IgD-negative memory B cell (primary cell): ENCODE measurements around the gene HYLS1. TPM values are rescaled to one million over a fixed set of nuclear protein-coding genes. Genes with fewer than 3 reads are reported as not detected.

ENCODE experiments used
- H3K27ac Mint-ChIP-seq, 3 donors: one replicate each; pipeline ENCODE4 v1.8.0; 2020 to 2022; ENCODE audit warnings: mild to moderate bottlenecking in 3 of 3, mixed read lengths in 3 of 3, moderate library complexity in 1 of 3
- H3K27me3 Mint-ChIP-seq: one replicate; pipeline ENCODE4 v1.8.0; 2021; ENCODE audit warnings: mixed read lengths
- H3K36me3 Mint-ChIP-seq: one replicate; pipeline ENCODE4 v1.8.0; 2020; ENCODE audit warnings: mild to moderate bottlenecking, mixed read lengths
- H3K4me1 Mint-ChIP-seq, 3 donors: one replicate each; pipeline ENCODE4 v1.8.0; 2020 to 2022; ENCODE audit warnings: mixed read lengths in 3 of 3, mild to moderate bottlenecking in 1 of 3
- H3K4me3 Mint-ChIP-seq, 4 donors: one replicate each; pipeline ENCODE4 v1.8.0; 2020 to 2022; ENCODE audit warnings: mild to moderate bottlenecking in 4 of 4, mixed read lengths in 4 of 4, moderate library complexity in 3 of 4
- H3K9me3 Mint-ChIP-seq, 3 donors: one replicate each; pipeline ENCODE4 v1.8.0; 2020 to 2021; ENCODE audit warnings: mixed read lengths in 3 of 3, mild to moderate bottlenecking in 1 of 3
- polyA plus RNA-seq: library from polyadenylated mRNA; unstranded; fragments of 300-500 nt; fragmentation: Illumina TruSeq; gene quantifications from one replicate; pipeline ENCODE4 v1.2.3, GENCODE V29; 2021

Gene HYLS1
- polyA plus RNA-seq, 1 donor from 2014 or later: 12.5 TPM

DNA sequence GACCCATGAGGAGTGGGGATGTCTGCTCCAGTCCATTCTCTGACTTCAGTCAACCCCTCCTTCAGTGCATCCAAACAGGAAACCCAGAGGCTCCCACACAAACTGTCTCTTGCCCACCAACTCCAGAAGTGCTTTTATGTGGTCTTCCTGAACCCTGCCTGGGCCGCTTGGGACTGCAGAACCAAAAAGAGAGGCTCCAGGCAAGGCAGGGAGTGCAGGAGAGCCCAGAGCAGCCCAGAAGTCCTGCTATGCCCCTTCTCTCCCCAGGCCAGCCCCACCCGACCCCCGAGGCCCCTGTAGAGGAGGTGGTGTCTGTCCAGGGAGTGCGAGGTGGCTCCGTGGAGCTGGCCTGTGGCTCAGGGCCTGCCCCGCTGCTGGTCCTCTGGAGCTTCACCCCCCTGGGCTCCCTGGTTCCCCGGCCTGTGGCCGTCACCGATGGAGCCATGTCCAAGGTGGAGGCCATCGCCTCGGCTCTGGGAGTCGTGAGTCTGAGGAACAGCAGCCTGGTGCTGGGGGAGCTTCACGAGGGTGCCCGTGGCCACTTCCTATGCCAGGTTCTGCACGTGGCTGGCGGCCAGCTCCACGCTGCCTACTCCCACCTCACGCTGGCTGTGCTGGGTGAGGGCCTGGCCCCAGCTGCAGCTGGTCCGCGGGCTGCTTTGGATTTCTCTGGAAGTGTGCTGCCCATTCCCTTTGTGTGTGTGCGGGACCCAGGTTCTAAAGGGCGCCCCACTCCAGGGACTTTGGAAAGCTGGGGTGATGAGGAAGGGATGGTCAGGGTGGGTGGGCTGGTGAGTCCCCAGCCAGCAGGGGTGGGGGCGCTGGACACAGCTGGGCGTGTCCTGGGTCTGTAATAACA lies 60.2 kb downstream of the HYLS1 start:
- H3K27ac Mint-ChIP-seq: no peak overlapping the region
- no peaks in the 10 kb centered on the region for H3K36me3 Mint-ChIP-seq
- peaks cover 7% of the 10 kb centered on the region for H3K27me3 Mint-ChIP-seq
- H3K4me3 Mint-ChIP-seq: no peak overlapping the region
- no peaks in the 10 kb centered on the region for H3K9me3 Mint-ChIP-seq
- H3K4me1 Mint-ChIP-seq: peaks cover 0 to 2% (median under 1%) of the 10 kb centered on the region in 3 donors

- Mint-ChIP-seq H3K36me3 (no peaks in the 10 kb centered on the region), H3K9me3 (no peaks in the 10 kb centered on the region), H3K4me1 (peaks cover 0 to 2% (median 0%) of the 10 kb centered on the region in 3 donors), H3K27ac (no peak overlapping the region), H3K4me3 (no peak overlapping the region), H3K27me3 (peaks cover 7% of the 10 kb centered on the region)
Measured at GRCh38 chr11:125948278-125949051, 61.0 kb downstream of the HYLS1 start.

GRCh38 chr11:125949271-125950177 lies 62.1 kb downstream of the HYLS1 start:
- peak overlapping the region in 1 of 4 donors; percentile 28 for H3K4me3 Mint-ChIP-seq
- H3K27me3 Mint-ChIP-seq: peaks cover 4% of the 10 kb centered on the region
- H3K4me1 Mint-ChIP-seq: peaks cover 0 to 2% (median 0%) of the 10 kb centered on the region in 3 donors
- H3K36me3 Mint-ChIP-seq: no peaks in the 10 kb centered on the region
- H3K27ac Mint-ChIP-seq: no peak overlapping the region
- no peaks in the 10 kb centered on the region for H3K9me3 Mint-ChIP-seq

- Mint-ChIP-seq H3K4me3 (no peak overlapping the region), H3K27ac (no peak overlapping the region), H3K27me3 (peaks cover 5% of the 10 kb centered on the region), H3K4me1 (peaks cover 0 to 2% (median 0%) of the 10 kb centered on the region in 3 donors), H3K9me3 (no peaks in the 10 kb centered on the region), H3K36me3 (no peaks in the 10 kb centered on the region)
Measured at GRCh38 chr11:125950178-125950490, 62.7 kb downstream of the HYLS1 start.

Other genes with a start within 250 kb of the HYLS1 start
- gene ACRV1, start 206.8 kb upstream of the HYLS1 start, polyA plus RNA-seq: not detected
- not detected for gene PATE1, start 141.4 kb upstream of the HYLS1 start, polyA plus RNA-seq
- gene PATE2, start 108.8 kb upstream of the HYLS1 start, polyA plus RNA-seq: not detected
- not detected for gene PATE3, start 99.5 kb upstream of the HYLS1 start, polyA plus RNA-seq
- not detected for gene PATE4, start 54.4 kb upstream of the HYLS1 start, polyA plus RNA-seq
- 10.0 TPM for gene PUS3, start 15.5 kb downstream of the HYLS1 start, polyA plus RNA-seq
- 0.08 TPM for gene DDX25, start 16.8 kb downstream of the HYLS1 start, polyA plus RNA-seq
- not detected for gene VSIG10L2, start 58.4 kb downstream of the HYLS1 start, polyA plus RNA-seq
- gene CDON, start 175.2 kb downstream of the HYLS1 start, polyA plus RNA-seq: not detected